ENCODE data around the gene GOLGA8N.
"Not testable (repeated sequence)": the region's sequence is repeated elsewhere in the genome, so short reads cannot be mapped to it uniquely, and the experiment has no call there.

Gene GOLGA8N

GRCh38 chr15:32615871-32616426, 22.7 kb downstream of the GOLGA8N start:
- not testable (repeated sequence) for H3K4me1 ChIP-seq (ENCODE audit: insufficient read depth, low read length); H3K36me3 ChIP-seq (ENCODE audit: insufficient read depth, low read length); H3K27ac ChIP-seq (ENCODE audit: low read depth, low read length); H3K9me3 ChIP-seq (ENCODE audit: low read length); H3K9ac ChIP-seq (ENCODE audit: low read length); H3K27me3 ChIP-seq (ENCODE audit: control insufficient read depth in 1 of 2, insufficient read depth in 2 of 2, low read length in 2 of 2)
- H3K4me3 ChIP-seq (ENCODE audit: low read depth in 1 of 2, low read length in 2 of 2): peak overlapping the region; percentile 38 to 48

GRCh38 chr15:32636410-32636809, 43.2 kb downstream of the GOLGA8N start:
- no peaks in the 10 kb centered on the region for H3K36me3 ChIP-seq (ENCODE audit: insufficient read depth, low read length)
- no peaks in the 10 kb centered on the region for H3K4me1 ChIP-seq (ENCODE audit: insufficient read depth, low read length)
- no peaks in the 10 kb centered on the region for H3K9me3 ChIP-seq (ENCODE audit: low read length)
- no peaks in the 10 kb centered on the region for H3K27me3 ChIP-seq (ENCODE audit: control insufficient read depth in 1 of 2, insufficient read depth in 2 of 2, low read length in 2 of 2)
- H3K9ac ChIP-seq (ENCODE audit: low read length): no peak overlapping the region
- no peak overlapping the region for H3K27ac ChIP-seq (ENCODE audit: low read depth, low read length)
- no peak overlapping the region for H3K4me3 ChIP-seq (ENCODE audit: low read depth in 1 of 2, low read length in 2 of 2)

GRCh38 chr15:32636908-32637567, 43.8 kb downstream of the GOLGA8N start:
- Histone ChIP-seq H3K9me3 (ENCODE audit: low read length) (no peaks in the 10 kb centered on the region), H3K27me3 (ENCODE audit: control insufficient read depth in 1 of 2, insufficient read depth in 2 of 2, low read length in 2 of 2) (no peaks in the 10 kb centered on the region), H3K27ac (ENCODE audit: low read depth, low read length) (no peak overlapping the region), H3K4me3 (ENCODE audit: low read depth in 1 of 2, low read length in 2 of 2) (no peak overlapping the region), H3K36me3 (ENCODE audit: insufficient read depth, low read length) (no peaks in the 10 kb centered on the region), H3K4me1 (ENCODE audit: insufficient read depth, low read length) (no peaks in the 10 kb centered on the region), H3K9ac (ENCODE audit: low read length) (no peak overlapping the region)

DNA sequence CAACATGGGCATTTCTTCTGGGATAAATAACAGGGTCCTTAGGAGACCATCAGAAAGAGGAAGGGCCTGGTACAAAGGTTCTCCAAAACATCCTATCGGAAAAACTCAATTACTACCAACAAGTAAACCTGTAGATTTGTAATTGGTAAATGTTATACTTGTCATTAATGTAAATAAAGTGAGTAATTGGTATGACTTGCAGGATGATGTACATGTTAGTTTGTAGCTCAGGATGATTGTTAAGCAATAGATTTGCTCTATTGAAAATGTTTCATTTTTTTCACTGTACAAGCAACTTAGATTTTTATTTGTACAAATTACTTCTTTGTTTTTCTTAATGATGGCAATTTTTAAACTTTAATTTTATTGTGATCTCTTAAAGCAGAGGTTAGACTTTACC, 44.4 kb downstream of the GOLGA8N start:
- Histone ChIP-seq H3K9me3 (ENCODE audit: low read length) (no peaks in the 10 kb centered on the region), H3K27me3 (ENCODE audit: control insufficient read depth in 1 of 2, insufficient read depth in 2 of 2, low read length in 2 of 2) (no peaks in the 10 kb centered on the region), H3K27ac (ENCODE audit: low read depth, low read length) (no peak overlapping the region), H3K36me3 (ENCODE audit: insufficient read depth, low read length) (no peaks in the 10 kb centered on the region), H3K9ac (ENCODE audit: low read length) (no peak overlapping the region), H3K4me3 (ENCODE audit: low read depth in 1 of 2, low read length in 2 of 2) (no peak overlapping the region), H3K4me1 (ENCODE audit: insufficient read depth, low read length) (no peaks in the 10 kb centered on the region)

- Histone ChIP-seq H3K27ac (ENCODE audit: low read depth, low read length) (no peak within 1 kb of the TSS), H3K4me3 (ENCODE audit: low read depth in 1 of 2, low read length in 2 of 2) (no peak within 1 kb of the TSS), H3K4me1 (ENCODE audit: insufficient read depth, low read length) (no peaks in the 10 kb centered on the region), H3K9me3 (ENCODE audit: low read length) (no peaks in the 10 kb centered on the region), H3K36me3 (ENCODE audit: insufficient read depth, low read length) (no peaks in the 10 kb centered on the region), H3K9ac (ENCODE audit: low read length) (no peak within 1 kb of the TSS), H3K27me3 (ENCODE audit: control insufficient read depth in 1 of 2, insufficient read depth in 2 of 2, low read length in 2 of 2) (no peaks in the 10 kb centered on the region)
Observed at GRCh38 chr15:32641517-32642059, 48.3 kb downstream of the GOLGA8N start, which contains the start of gene SCG5. TSS of gene SCG5 (plus strand) at chr15:32641710. CDS start at chr15:32643593, 1,883 bp downstream.

DNA sequence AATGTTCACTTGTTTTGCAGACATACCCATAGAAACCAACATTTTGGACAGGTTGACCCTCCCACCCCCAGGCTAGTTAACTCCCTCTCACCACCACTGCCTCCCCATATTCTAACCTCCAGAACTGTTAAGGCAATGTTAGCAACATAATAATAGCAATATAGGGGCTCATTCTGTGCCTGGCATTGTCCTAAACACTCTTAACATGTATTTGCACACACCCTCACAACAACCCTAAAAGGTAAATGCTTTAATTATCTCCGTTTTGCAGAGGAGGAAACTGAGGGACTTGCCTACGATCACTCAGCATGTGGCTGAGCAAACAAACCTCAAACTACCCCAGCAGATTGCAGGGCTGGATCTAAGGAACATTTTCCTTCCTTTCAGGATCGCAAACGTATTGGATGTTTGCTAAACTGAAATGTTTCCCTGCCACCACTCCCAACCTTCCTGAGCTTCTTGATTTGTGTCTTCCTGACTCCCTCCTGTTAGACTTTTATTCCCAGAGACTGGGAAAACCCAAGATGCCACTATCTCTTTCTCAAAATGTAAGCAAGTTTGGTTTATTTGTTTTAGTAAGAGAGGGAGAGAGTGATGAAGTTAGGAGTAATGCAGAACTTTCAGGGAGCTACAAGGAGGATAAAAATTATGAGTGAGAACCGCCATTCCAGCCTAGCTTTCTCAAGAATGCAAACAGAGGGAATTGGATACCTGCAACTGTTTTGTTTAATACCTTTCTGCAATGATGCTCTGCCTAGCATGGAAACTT, 49.6 kb downstream of the GOLGA8N start:
- no peak overlapping the region for H3K9ac ChIP-seq (ENCODE audit: low read length)
- no peaks in the 10 kb centered on the region for H3K9me3 ChIP-seq (ENCODE audit: low read length)
- H3K27ac ChIP-seq (ENCODE audit: low read depth, low read length): no peak overlapping the region
- H3K27me3 ChIP-seq (ENCODE audit: control insufficient read depth in 1 of 2, insufficient read depth in 2 of 2, low read length in 2 of 2): no peaks in the 10 kb centered on the region
- no peak overlapping the region for H3K4me3 ChIP-seq (ENCODE audit: low read depth in 1 of 2, low read length in 2 of 2)
- no peaks in the 10 kb centered on the region for H3K36me3 ChIP-seq (ENCODE audit: insufficient read depth, low read length)
- H3K4me1 ChIP-seq (ENCODE audit: insufficient read depth, low read length): no peaks in the 10 kb centered on the region

DNA sequence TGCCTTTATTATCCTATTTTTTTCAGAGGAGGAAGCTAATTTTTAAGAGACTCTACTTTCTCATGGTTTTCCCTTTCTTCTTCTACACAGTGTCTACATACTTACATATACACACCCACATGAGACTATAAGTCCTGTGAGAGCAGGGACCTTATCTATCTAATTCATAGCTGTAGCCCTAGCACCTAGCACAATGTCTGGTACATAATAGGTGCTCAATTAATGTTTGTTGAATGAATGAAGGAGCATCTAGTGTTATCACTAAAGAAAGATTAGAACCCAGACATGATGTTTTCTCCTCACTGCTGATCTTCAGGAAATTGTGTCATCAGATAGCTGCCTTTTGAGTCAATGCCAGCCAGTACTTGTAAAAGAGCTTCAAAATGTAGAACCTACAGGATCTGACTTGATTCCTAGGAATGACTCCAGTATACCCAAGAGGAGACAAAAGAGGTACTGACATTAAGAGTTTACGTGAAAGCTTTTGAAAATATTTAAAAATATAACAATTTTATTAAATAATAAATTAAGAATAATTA, 50.7 kb downstream of the GOLGA8N start:
- H3K9ac ChIP-seq (ENCODE audit: low read length): no peak overlapping the region
- H3K36me3 ChIP-seq (ENCODE audit: insufficient read depth, low read length): no peaks in the 10 kb centered on the region
- no peaks in the 10 kb centered on the region for H3K27me3 ChIP-seq (ENCODE audit: control insufficient read depth in 1 of 2, insufficient read depth in 2 of 2, low read length in 2 of 2)
- H3K27ac ChIP-seq (ENCODE audit: low read depth, low read length): no peak overlapping the region
- H3K4me3 ChIP-seq (ENCODE audit: low read depth in 1 of 2, low read length in 2 of 2): no peak overlapping the region
- H3K9me3 ChIP-seq (ENCODE audit: low read length): no peaks in the 10 kb centered on the region
- H3K4me1 ChIP-seq (ENCODE audit: insufficient read depth, low read length): no peaks in the 10 kb centered on the region

DNA sequence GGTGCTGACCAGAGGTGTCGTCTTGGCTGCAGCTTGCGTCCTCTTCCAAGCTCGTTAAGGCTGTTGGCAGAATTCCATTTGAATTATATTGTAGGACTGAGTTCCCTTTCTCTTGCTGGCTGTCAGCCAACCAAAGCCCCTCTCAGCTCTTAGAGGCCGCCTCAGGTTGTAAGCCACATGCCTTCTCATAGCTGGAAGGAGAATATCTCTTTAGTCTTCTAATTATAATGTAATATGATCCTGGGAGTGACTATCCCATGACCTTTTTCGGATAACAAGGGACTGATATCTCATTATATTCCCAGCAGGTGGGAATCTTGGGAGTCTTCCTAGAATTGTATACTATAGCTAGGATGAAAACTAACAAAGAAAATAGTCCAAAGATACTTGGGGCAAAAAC, 53.0 kb downstream of the GOLGA8N start:
- H3K9ac ChIP-seq (ENCODE audit: low read length): no peak overlapping the region
- H3K4me3 ChIP-seq (ENCODE audit: low read depth in 1 of 2, low read length in 2 of 2): no peak overlapping the region
- no peaks in the 10 kb centered on the region for H3K27me3 ChIP-seq (ENCODE audit: control insufficient read depth in 1 of 2, insufficient read depth in 2 of 2, low read length in 2 of 2)
- H3K4me1 ChIP-seq (ENCODE audit: insufficient read depth, low read length): no peaks in the 10 kb centered on the region
- H3K36me3 ChIP-seq (ENCODE audit: insufficient read depth, low read length): no peaks in the 10 kb centered on the region
- H3K27ac ChIP-seq (ENCODE audit: low read depth, low read length): no peak overlapping the region
- H3K9me3 ChIP-seq (ENCODE audit: low read length): no peaks in the 10 kb centered on the region

DNA sequence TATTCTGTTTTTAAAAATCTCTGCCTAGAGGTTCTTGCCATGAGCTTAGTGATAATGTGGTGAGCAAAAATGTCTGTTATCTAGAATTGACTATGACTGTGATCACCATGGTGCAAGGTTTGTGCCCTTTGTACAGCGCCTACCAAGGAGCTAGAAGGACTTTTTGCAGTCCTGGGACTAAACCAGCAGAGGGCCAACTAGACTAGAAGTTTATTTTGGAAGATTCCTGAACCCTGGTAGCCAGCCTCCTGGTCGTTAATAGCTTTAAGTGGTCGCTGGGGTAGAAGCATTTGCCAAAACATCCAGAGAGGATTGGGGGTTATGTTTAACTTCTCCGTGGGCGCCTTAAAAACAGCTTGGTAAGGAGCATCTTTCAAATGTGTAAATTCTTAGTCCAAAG, 56.1 kb downstream of the GOLGA8N start:
- Histone ChIP-seq H3K27me3 (ENCODE audit: control insufficient read depth in 1 of 2, insufficient read depth in 2 of 2, low read length in 2 of 2) (no peaks in the 10 kb centered on the region), H3K27ac (ENCODE audit: low read depth, low read length) (no peak overlapping the region), H3K36me3 (ENCODE audit: insufficient read depth, low read length) (no peaks in the 10 kb centered on the region), H3K4me3 (ENCODE audit: low read depth in 1 of 2, low read length in 2 of 2) (no peak overlapping the region), H3K9me3 (ENCODE audit: low read length) (no peaks in the 10 kb centered on the region), H3K9ac (ENCODE audit: low read length) (no peak overlapping the region), H3K4me1 (ENCODE audit: insufficient read depth, low read length) (no peaks in the 10 kb centered on the region)

DNA sequence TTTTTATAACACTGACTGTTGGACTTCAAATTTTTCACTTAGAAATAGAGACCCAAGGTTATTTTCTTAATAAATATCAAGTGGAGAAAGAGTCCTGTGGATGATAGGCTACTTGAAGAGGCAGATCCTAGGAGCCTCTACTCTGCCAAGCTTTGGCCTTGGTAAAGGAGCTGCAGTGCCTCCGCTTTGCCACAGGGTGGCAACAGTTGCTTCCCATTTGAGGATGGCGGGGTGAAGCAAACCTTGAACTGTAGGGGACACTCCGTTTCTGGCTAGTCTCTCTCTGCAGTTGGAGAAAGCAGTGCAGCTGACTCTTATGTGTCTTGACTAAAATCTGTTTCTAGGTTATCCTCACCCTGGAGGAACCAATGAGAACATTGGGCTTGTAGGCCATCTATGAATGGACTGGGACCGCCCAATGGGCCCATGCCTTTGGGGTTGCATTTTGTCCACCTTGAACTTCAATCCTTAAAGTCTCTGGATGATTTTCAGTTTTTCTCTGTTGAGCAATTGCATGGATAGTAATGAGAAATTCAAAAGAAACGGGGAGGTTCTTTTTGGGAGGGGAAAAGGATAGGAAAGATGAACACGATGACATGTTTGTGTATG, 58.1 kb downstream of the GOLGA8N start:
- H3K27me3 ChIP-seq (ENCODE audit: control insufficient read depth in 1 of 2, insufficient read depth in 2 of 2, low read length in 2 of 2): no peaks in the 10 kb centered on the region

GRCh38 chr15:32652178-32652577, 58.9 kb downstream of the GOLGA8N start:
- no peak overlapping the region for H3K9ac ChIP-seq (ENCODE audit: low read length)
- no peaks in the 10 kb centered on the region for H3K9me3 ChIP-seq (ENCODE audit: low read length)
- no peaks in the 10 kb centered on the region for H3K4me1 ChIP-seq (ENCODE audit: insufficient read depth, low read length)
- H3K36me3 ChIP-seq (ENCODE audit: insufficient read depth, low read length): no peaks in the 10 kb centered on the region
- H3K27ac ChIP-seq (ENCODE audit: low read depth, low read length): no peak overlapping the region
- no peak overlapping the region for H3K4me3 ChIP-seq (ENCODE audit: low read depth in 1 of 2, low read length in 2 of 2)
- H3K27me3 ChIP-seq (ENCODE audit: control insufficient read depth in 1 of 2, insufficient read depth in 2 of 2, low read length in 2 of 2): no peaks in the 10 kb centered on the region

More for the DNA sequence above, 58.1 kb downstream of the GOLGA8N start:
- Histone ChIP-seq H3K9ac (ENCODE audit: low read length) (no peak overlapping the region), H3K4me1 (ENCODE audit: insufficient read depth, low read length) (no peaks in the 10 kb centered on the region), H3K9me3 (ENCODE audit: low read length) (no peaks in the 10 kb centered on the region), H3K4me3 (ENCODE audit: low read depth in 1 of 2, low read length in 2 of 2) (no peak overlapping the region), H3K36me3 (ENCODE audit: insufficient read depth, low read length) (no peaks in the 10 kb centered on the region), H3K27ac (ENCODE audit: low read depth, low read length) (no peak overlapping the region)

Measured in muscle layer of colon (tissue), 2 donors.